Gastroesophageal sphincter (tissue), 4 donors: ENCODE measurements around the gene FAM241B. TPM values are rescaled to one million over a fixed set of nuclear protein-coding genes. Genes with fewer than 3 reads are reported as not detected.

Experiments
- ATAC-seq: fragments of 150-250 bp; one replicate; pipeline ENCODE4 v1.9.1; 2016; ENCODE audit warnings: mild to moderate bottlenecking, moderate library complexity
- H3K27ac ChIP-seq, 4 donors: fragments of 200-600 bp; sonication (generic) in 3 of 4; 1 replicate in 3 of 4; 2 replicates in 1 of 4; pipeline ENCODE4 v1.5.1; 2016 to 2019
- H3K27me3 ChIP-seq: fragments of 200-600 bp; sonication (generic); one replicate; pipeline ENCODE4 v1.5.1; 2019
- H3K36me3 ChIP-seq, 2 donors: fragments of 200-600 bp; sonication (generic); one replicate each; pipeline ENCODE4 v1.5.1; 2019; ENCODE audit warnings: control low read depth in 1 of 2
- H3K4me1 ChIP-seq, 3 donors: fragments of 200-600 bp; sonication (generic); 1 replicate in 2 of 3; 2 replicates in 1 of 3; pipeline ENCODE4 v1.5.1; 2016 to 2019; ENCODE audit warnings: control low read depth in 2 of 3
- H3K4me3 ChIP-seq, 2 donors: fragments of 200-600 bp; sonication (generic); one replicate each; pipeline ENCODE4 v1.5.1; 2019; ENCODE audit warnings: mild to moderate bottlenecking in 1 of 2, moderate library complexity in 1 of 2
- H3K9me3 ChIP-seq, 3 donors: fragments of 200-600 bp; sonication (generic); one replicate each; pipeline ENCODE4 v1.5.1; 2017 to 2019; ENCODE audit warnings: control low read depth in 2 of 3
- CTCF ChIP-seq, 4 experiments: fragments of 200-600 bp in 2 of 4; fragments of 450-650 bp in 2 of 4; sonication (generic) in 1 of 4; IDR thresholded peaks; one replicate each; pipeline ENCODE4 v1.5.1; 2017 to 2019; ENCODE audit warnings: antibody characterized with exemption in 4 of 4, mild to moderate bottlenecking in 2 of 4, moderate library complexity in 2 of 4
- EP300 ChIP-seq: sonication (generic); formaldehyde crosslinking; IDR thresholded peaks from one replicate; pipeline ENCODE4 v1.6.1; 2017; ENCODE audit warnings: antibody characterized with exemption, mild to moderate bottlenecking
- POLR2A ChIP-seq, 2 donors: fragments of 450-650 bp; IDR thresholded peaks; one replicate each; pipeline ENCODE4 v1.6.1; 2017; ENCODE audit warnings: antibody characterized with exemption in 2 of 2, mild to moderate bottlenecking in 2 of 2, moderate library complexity in 1 of 2
- POLR2AphosphoS5 ChIP-seq: sonication (generic); formaldehyde crosslinking; IDR thresholded peaks from one replicate; pipeline ENCODE4 v1.6.1; 2017; ENCODE audit warnings: antibody characterized with exemption
- WGBS, 2 donors: methylation state at CpG; one replicate each; pipeline ENCODE4 v1.1.5; 2018; ENCODE audit warnings: low coverage in 1 of 2; 5-methylcytosine and 5-hydroxymethylcytosine counted together
- total RNA-seq, 4 donors: library from RNA; depleted of rRNA; stranded (reverse); fragments of >200 nt; gene quantifications; one replicate each; pipeline ENCODE4 v1.1.0, GENCODE V29; 2016

The FAM241B gene
- total RNA-seq, 4 donors from 2014 or later, result 0.81 to 7.9 (median 5.9) TPM

- Histone ChIP-seq H3K4me3 (no peak overlapping the region), H3K27me3 (peaks cover 31% of the 10 kb centered on the region), H3K36me3 (no peaks in the 10 kb centered on the region), H3K9me3 (no peaks in the 10 kb centered on the region), H3K27ac (no peak overlapping the region), H3K4me1 (no peaks in the 10 kb centered on the region)
- ATAC-seq, result no peak
- WGBS, 2 donors, result 74% methylated on average over 3 of the region's 14 CpGs; no CpG with 5 or more reads in 1 of the 2 donors
- no peak for TF ChIP-seq EP300
Measured at GRCh38 chr10:69652111-69652856, 22.2 kb downstream of the FAM241B start.

GRCh38 chr10:69652857-69653199 is 22.8 kb downstream of the FAM241B start:
- H3K36me3 ChIP-seq, result no peaks in the 10 kb centered on the region
- no peaks in the 10 kb centered on the region for H3K4me1 ChIP-seq
- H3K27me3 ChIP-seq, result peaks cover 36% of the 10 kb centered on the region
- H3K27ac ChIP-seq, result no peak overlapping the region
- TF ChIP-seq CTCF (IDR thresholded peaks at IDR 0.05), result no peak
- TF ChIP-seq EP300, result no peak
- TF ChIP-seq POLR2AphosphoS5, result no peak
- H3K4me3 ChIP-seq, result no peak overlapping the region
- no CpG with 5 or more reads among the region's 3 CpGs for WGBS, 2 donors
- ATAC-seq, result no peak
- H3K9me3 ChIP-seq, result no peaks in the 10 kb centered on the region

- H3K4me3 ChIP-seq, result no peak overlapping the region
- no CpG with 5 or more reads among the region's 6 CpGs for WGBS, 2 donors
- H3K9me3 ChIP-seq, result no peaks in the 10 kb centered on the region
- H3K36me3 ChIP-seq, result no peaks in the 10 kb centered on the region
- ATAC-seq, result no peak
- TF ChIP-seq POLR2AphosphoS5, result no peak
- no peak for TF ChIP-seq CTCF (IDR thresholded peaks at IDR 0.05)
- no peak for TF ChIP-seq EP300
- TF ChIP-seq POLR2A (IDR thresholded peaks at IDR 0.05), result no peak
- no peaks in the 10 kb centered on the region for H3K4me1 ChIP-seq
- H3K27ac ChIP-seq, result no peak overlapping the region
- H3K27me3 ChIP-seq, result peaks cover 43% of the 10 kb centered on the region
Measured at GRCh38 chr10:69653561-69653960, 23.5 kb downstream of the FAM241B start.

- ATAC-seq, result no peak
- no peaks in the 10 kb centered on the region for H3K9me3 ChIP-seq
Measured at GRCh38 chr10:69655124-69655867, 25.2 kb downstream of the FAM241B start.

More at GRCh38 chr10:69655124-69655867, 25.2 kb downstream of the FAM241B start:
- Histone ChIP-seq H3K4me1 (no peaks in the 10 kb centered on the region), H3K27ac (no peak overlapping the region), H3K27me3 (peaks cover 53% of the 10 kb centered on the region), H3K36me3 (no peaks in the 10 kb centered on the region), H3K4me3 (no peak overlapping the region)
- 60 to 91% methylated on average over 1 to 6 of the region's 20 CpGs for WGBS, 2 donors
- TF ChIP-seq EP300 (no peak), CTCF (IDR thresholded peaks at IDR 0.05) (no peak), POLR2AphosphoS5 (no peak), POLR2A (IDR thresholded peaks at IDR 0.05) (no peak)
